Measurements from ENCODE around the gene HTT.

- TF ChIP-seq EZH2 (conservative IDR thresholded peaks at IDR 0.05; ENCODE audit: low read depth, low read length), result no peak
- TF ChIP-seq ZNF543 (CRISPR knock-in tag; IDR thresholded peaks at IDR 0.05), result no peak
Observed at GRCh38 chr4:3047464-3048286, 26.8 kb upstream of the HTT start.

Measured in HepG2 (cell line).